GM21515 (cell line): ENCODE results near the gene SEMA5B.

Source experiments
- ATAC-seq: cut with Tn5 transposase; IDR thresholded peaks from one replicate; pipeline ENCODE4 v1.9.1; 2021; ENCODE audit not compliant: unreplicated experiment

The SEMA5B gene, protein sequence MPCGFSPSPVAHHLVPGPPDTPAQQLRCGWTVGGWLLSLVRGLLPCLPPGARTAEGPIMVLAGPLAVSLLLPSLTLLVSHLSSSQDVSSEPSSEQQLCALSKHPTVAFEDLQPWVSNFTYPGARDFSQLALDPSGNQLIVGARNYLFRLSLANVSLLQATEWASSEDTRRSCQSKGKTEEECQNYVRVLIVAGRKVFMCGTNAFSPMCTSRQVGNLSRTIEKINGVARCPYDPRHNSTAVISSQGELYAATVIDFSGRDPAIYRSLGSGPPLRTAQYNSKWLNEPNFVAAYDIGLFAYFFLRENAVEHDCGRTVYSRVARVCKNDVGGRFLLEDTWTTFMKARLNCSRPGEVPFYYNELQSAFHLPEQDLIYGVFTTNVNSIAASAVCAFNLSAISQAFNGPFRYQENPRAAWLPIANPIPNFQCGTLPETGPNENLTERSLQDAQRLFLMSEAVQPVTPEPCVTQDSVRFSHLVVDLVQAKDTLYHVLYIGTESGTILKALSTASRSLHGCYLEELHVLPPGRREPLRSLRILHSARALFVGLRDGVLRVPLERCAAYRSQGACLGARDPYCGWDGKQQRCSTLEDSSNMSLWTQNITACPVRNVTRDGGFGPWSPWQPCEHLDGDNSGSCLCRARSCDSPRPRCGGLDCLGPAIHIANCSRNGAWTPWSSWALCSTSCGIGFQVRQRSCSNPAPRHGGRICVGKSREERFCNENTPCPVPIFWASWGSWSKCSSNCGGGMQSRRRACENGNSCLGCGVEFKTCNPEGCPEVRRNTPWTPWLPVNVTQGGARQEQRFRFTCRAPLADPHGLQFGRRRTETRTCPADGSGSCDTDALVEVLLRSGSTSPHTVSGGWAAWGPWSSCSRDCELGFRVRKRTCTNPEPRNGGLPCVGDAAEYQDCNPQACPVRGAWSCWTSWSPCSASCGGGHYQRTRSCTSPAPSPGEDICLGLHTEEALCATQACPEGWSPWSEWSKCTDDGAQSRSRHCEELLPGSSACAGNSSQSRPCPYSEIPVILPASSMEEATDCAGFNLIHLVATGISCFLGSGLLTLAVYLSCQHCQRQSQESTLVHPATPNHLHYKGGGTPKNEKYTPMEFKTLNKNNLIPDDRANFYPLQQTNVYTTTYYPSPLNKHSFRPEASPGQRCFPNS

DNA sequence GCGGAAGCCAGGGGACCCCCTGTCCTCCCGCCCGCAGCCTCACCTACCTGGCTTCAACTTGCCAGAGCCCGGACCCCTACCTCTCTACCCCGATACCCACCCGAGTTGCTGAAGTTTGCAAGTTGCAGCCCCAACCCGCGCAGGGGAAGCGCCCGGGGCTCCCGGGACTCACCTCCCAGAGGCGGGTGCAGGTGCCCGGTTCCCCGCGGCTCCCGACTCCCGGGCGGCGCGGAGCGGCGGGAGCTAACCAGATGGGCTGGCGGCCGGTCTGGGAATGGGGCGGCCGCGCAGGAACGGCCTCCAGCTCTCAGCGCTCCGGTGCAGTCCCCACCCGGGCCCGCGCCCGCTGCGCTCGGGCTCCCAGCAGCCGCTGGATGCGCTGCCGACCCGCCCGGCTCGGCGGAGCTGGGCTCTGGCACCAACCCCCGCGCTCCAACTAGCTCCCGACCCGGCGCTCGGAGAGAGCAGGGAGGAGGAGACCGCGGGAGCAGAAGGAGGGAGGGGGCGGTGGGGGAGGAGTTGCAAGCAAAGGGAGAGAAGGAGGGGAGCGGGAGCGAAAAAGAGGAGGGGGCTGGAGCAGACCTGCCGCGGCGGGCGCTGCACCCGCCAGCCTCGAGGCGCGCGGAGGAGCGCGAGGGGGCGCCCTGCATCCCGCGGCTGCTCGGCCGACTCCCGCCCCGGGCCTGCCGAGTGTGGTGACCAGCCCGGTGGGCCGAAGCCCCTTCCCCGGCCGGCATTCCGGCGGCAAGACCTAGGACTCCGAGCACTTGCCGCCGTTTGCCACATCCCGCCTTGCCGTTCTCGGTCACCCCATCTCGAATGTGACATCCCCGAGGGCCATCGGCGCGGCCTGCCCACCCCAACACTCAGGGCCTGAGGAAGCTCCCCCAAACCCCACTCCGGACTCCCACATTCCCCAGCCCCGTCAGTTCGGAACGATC lies at the start of gene SEMA5B:
Gene SEMA5B (minus strand): TSS at position 472 of the 941 bp plus-strand sequence. CDS start 66,500 bp downstream, outside the sequence.
- ATAC-seq = no peak

DNA sequence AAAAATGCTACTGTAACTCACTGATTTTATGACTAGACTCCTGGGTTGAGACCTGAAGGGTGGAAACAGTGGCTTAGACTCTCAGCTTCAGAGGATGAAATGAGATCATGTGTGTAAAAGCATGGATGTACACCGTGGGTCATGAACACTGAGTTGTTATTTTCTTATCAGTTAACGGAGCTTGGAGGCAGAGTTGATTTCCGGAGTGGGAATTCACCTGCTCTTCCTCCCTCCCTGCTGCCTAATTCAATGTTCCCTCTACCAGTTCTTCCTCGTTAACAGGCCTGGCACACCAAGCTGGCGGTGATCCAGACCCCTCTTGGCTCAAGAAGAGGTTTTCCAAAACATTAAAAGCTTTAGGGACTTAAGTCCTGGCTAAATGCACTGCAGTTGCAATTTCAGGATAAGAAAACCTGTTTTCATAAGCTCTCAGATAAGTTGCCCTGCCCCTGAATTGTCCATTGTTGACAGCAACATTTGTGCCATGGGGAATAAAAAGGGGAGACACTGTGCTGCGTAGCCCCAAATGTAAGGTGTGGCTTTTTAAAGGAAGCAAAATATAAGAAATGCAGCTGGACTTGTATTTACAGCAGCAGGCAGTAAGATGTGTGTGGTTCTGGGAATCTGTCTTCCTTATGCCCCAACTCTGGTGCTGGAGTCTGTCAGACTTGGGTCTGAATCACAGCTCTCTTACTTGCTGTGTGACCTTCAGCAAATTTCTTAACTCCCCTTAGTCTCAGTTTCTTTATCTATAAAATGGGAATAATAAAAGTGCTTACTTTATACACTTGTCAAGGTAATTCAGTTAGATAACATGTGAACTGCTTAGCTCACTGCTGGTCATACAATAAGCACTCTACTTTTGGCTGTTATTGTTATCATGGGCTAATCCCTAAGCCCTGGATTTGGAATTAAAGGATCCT lies 49.2 kb upstream of the SEMA5B start:
- ATAC-seq = no peak

- ATAC-seq = no peak
Observed at GRCh38 chr3:123076112-123076495, 48.5 kb upstream of the SEMA5B start.

DNA sequence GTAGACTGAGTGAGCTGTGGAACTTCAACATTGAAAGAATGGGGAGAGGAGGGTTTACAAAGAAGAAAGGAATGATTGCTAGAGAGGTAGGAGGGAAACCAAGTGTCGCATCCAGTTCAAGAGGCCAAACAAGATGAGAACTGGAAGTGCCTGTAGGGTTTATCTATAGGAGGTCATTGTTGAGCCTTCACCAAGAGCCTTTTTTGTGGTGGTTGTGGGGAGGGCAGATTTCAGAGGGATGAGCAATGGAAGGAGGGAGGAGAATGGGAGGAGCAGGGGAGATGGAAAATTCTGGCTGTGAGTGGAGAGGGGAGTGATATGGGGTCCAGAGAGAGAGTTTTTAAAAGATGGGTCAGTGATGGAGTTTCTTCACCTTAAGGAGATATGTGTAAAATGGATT lies 47.8 kb upstream of the SEMA5B start:
- ATAC-seq = no peak

GRCh38 chr3:123072564-123072963 lies 45.0 kb upstream of the SEMA5B start:
- ATAC-seq = no peak

DNA sequence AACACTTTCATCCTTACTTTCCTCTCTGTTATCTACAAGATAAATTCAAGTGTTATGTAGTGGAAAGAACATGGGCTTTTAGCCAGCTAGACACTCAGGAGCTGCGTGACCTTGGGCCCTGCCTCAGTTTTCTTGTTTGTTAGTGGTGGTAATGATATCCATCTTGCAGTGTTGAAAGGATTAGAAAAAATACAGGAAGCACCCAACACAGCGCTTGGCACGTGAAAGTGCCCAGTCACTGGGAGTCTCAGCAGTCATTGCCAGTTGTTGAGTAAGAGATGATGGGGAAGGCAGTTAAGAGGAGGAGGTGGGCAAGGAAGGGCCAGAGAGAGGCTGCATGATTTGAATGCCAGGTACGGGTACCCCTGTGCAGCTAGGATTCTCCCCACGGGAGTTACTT lies 44.6 kb upstream of the SEMA5B start:
- ATAC-seq = no peak

DNA sequence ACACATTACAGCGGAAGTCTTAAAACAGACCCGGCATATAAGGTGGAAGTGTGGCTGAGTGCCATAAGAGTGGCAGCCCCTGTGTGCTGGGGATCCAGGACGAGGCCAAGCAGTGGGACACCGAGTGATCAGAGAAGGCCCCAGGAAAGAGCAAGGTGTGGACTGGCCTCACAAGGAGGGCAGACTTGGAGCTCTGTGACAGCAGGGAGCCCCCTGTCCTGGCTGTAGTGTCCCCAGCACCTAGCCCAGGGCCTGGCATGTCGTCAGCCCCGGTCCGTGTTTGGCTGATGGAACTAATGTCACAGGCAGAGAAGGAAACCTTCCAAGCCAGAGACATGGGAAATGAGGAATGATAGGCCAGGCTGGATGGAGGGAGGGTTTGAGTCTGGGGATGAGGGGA lies 44.0 kb upstream of the SEMA5B start:
- no peak for ATAC-seq

DNA sequence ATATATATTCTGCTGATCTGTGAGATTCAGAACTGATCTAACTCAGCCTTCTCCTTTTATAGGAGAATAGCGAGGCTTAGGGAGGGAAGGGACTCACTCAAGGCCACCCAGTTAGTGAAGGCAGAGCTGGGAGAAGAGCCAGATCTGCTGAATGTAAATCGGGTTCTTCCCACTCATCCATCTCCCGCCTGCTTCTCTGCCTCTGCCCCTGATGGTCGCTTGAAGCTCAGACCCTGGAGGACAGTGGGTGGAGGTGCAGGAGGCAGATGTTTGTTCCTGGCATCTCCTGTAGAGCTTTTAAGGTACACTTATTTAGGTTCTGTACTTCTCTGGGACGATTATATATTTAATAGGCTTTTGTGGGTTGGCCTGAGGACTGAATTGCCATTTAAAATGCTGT lies 43.6 kb upstream of the SEMA5B start:
- no peak for ATAC-seq

GRCh38 chr3:123070510-123070909 lies 42.9 kb upstream of the SEMA5B start:
- ATAC-seq = no peak

GRCh38 chr3:123068601-123069381 lies 41.2 kb upstream of the SEMA5B start:
- ATAC-seq = no peak

- no peak for ATAC-seq
Observed at GRCh38 chr3:123067689-123068600, 40.4 kb upstream of the SEMA5B start.

- peak; percentile 90 for ATAC-seq
Observed at GRCh38 chr3:123066896-123067688, 39.5 kb upstream of the SEMA5B start, which contains the start of gene PDIA5. Gene PDIA5, plus strand, starts transcription at chr3:123067025. Its CDS starts 140 bp downstream, at chr3:123067165.

GRCh38 chr3:123066599-123066895 lies 39.0 kb upstream of the SEMA5B start:
- no peak for ATAC-seq

- ATAC-seq = no peak
Observed at GRCh38 chr3:123064914-123065313, 37.4 kb upstream of the SEMA5B start.

GRCh38 chr3:123064506-123064905 lies 36.9 kb upstream of the SEMA5B start:
- ATAC-seq = no peak

DNA sequence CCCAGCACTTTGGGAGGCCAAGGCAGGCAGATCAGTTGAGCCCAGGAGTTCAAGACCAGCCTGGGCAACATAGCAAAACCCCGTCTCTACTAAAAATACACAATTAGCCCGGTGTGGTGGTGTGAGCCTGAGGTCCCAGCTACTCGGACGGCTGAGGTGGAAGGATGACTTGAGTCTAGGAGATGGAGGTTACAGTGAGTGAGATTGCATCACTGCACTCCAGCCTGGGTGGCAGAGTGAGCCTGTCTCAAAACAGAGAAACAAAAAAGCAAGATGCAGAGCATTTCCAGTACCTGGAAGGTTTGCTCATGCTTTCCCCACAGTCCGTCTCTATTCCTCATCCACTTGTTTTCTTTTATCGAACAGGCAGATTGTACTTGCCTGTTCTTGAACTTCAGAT lies 35.5 kb upstream of the SEMA5B start:
- no peak for ATAC-seq

- no peak for ATAC-seq
Observed at GRCh38 chr3:123061856-123062255, 34.3 kb upstream of the SEMA5B start.
